Measurements from ENCODE around the gene CNNM4.

- TF ChIP-seq SUZ12 (IDR thresholded peaks at IDR 0.05; ENCODE audit: extremely low read depth, insufficient read depth, insufficient read length): no peak
- no peak for TF ChIP-seq ZNF274 (IDR thresholded peaks at IDR 0.05; ENCODE audit: low read depth, low read length)
Measured at GRCh38 chr2:96816127-96816835, 55.6 kb downstream of the CNNM4 start, which contains the start of gene CNNM3.

All from NT2/D1 (cell line).